Lung (tissue), 12 donors: ENCODE data around the gene NKAIN1. TPM values are rescaled to one million over a fixed set of nuclear protein-coding genes. Genes with fewer than 3 reads are reported as not detected.

Experiments
- ATAC-seq: fragments of 200-7000 bp; cut with Tn5 transposase; one replicate; pipeline ENCODE4 v1.9.1; 2020; ENCODE audit warnings: moderate number of reproducible peaks; ENCODE audit not compliant: insufficient read depth, low FRiP score
- DNase-seq, 3 donors: peaks; one replicate each; pipeline ENCODE4 v3.0.0-alpha.2; 2013 to 2017
- H3K27ac ChIP-seq, 2 donors: one replicate each; pipeline ENCODE4 v1.5.1; 2013; ENCODE audit warnings: mild to moderate bottlenecking in 2 of 2, moderate library complexity in 2 of 2, control low read depth in 1 of 2, inconsistent platforms in 1 of 2, low read depth in 1 of 2, low read length in 1 of 2
- H3K27me3 ChIP-seq, 3 donors: one replicate each; pipeline ENCODE4 v1.5.1; 2013; ENCODE audit warnings: low read length in 2 of 3; ENCODE audit not compliant: control insufficient read depth in 3 of 3, insufficient read depth in 3 of 3
- H3K36me3 ChIP-seq, 4 donors: one replicate each; pipeline ENCODE4 v1.5.1; 2013; ENCODE audit warnings: low read length in 4 of 4, mild to moderate bottlenecking in 1 of 4, moderate library complexity in 1 of 4; ENCODE audit not compliant: control insufficient read depth in 4 of 4, insufficient read depth in 4 of 4
- H3K4me1 ChIP-seq, 5 donors: one replicate each; pipeline ENCODE4 v1.5.1; 2013; ENCODE audit warnings: low read length in 5 of 5, mild to moderate bottlenecking in 2 of 5, moderate library complexity in 1 of 5; ENCODE audit not compliant: control insufficient read depth in 5 of 5, insufficient read depth in 5 of 5
- H3K4me3 ChIP-seq: one replicate; pipeline ENCODE4 v1.5.1; 2013; ENCODE audit warnings: mild to moderate bottlenecking, control low read depth, moderate library complexity
- H3K9ac ChIP-seq, 2 donors: one replicate each; pipeline ENCODE4 v1.5.1; 2013; ENCODE audit warnings: low read length in 2 of 2, control low read depth in 1 of 2; ENCODE audit not compliant: insufficient read depth in 1 of 2
- H3K9me3 ChIP-seq, 4 donors: one replicate each; pipeline ENCODE4 v1.5.1; 2013; ENCODE audit warnings: low read length in 3 of 4, mild to moderate bottlenecking in 1 of 4, moderate library complexity in 1 of 4; ENCODE audit not compliant: control insufficient read depth in 4 of 4, insufficient read depth in 3 of 4
- WGBS, 2 donors: extraction: QIAGEN DNeasy Blood & Tissue Kit; methylation state at CpG; one replicate each; pipeline ENCODE4 v1.1.7; 2013; 5-methylcytosine and 5-hydroxymethylcytosine counted together
- polyA plus RNA-seq, 2 donors: library from polyadenylated mRNA; stranded (reverse); fragments of 200-250 nt; gene quantifications; one replicate each; pipeline ENCODE4 v1.2.1, GENCODE V29; 2013
- total RNA-seq, 2 donors: library from RNA; depleted of rRNA in 1 of 2; stranded (reverse); fragments of >200 nt in 1 of 2; gene quantifications; one replicate each; pipeline ENCODE4 v1.2.1, GENCODE V29; 2014 to 2021
- TF ChIP-seq, protein P1 (sequence below): IDR thresholded peaks from 2 replicates; pipeline ENCODE4 v1.5.1; 2012; ENCODE audit warnings: mild to moderate bottlenecking; ENCODE audit errors: control extremely low read depth, extremely low read depth
- donor health status: control.
- donor health status: control.
- donor health status: Bipolar disorder and iron deficiency.
- donor health status: healthy.
- donor health status: DM: yes; HTN: yes; CAD: no.

The NKAIN1 gene
- total and polyA plus RNA-seq, 4 donors = 0.03 TPM; not detected in 3

DNA sequence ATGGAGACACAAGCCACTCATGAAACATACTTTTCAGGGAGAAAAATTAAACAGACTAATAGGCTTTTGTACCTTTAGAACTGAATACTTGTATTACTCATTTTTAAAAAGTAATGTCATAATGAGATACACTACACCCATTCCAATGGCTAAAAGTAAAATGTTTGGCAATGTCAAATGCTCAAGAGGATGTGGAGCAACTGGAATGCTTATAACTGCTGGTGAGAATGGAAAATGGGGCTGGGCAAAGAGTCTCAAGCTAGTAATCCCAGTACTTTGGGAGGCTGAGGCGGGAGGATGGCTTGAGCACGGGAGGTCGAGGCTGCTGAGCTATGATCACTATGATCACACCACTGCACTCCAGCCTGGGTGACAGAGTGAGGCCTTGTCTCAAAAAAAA is 86.3 kb downstream of the NKAIN1 start:
- H3K9me3 ChIP-seq = no peaks in the 10 kb centered on the region
- H3K36me3 ChIP-seq = no peaks in the 10 kb centered on the region
- 94 to 98% methylated on average over 3 of the region's 3 CpGs for WGBS, 2 donors
- no peak overlapping the region for H3K27ac ChIP-seq
- H3K4me1 ChIP-seq = peaks cover 0 to 13% (median 0%) of the 10 kb centered on the region in 5 donors
- TF ChIP-seq, protein P1, sequence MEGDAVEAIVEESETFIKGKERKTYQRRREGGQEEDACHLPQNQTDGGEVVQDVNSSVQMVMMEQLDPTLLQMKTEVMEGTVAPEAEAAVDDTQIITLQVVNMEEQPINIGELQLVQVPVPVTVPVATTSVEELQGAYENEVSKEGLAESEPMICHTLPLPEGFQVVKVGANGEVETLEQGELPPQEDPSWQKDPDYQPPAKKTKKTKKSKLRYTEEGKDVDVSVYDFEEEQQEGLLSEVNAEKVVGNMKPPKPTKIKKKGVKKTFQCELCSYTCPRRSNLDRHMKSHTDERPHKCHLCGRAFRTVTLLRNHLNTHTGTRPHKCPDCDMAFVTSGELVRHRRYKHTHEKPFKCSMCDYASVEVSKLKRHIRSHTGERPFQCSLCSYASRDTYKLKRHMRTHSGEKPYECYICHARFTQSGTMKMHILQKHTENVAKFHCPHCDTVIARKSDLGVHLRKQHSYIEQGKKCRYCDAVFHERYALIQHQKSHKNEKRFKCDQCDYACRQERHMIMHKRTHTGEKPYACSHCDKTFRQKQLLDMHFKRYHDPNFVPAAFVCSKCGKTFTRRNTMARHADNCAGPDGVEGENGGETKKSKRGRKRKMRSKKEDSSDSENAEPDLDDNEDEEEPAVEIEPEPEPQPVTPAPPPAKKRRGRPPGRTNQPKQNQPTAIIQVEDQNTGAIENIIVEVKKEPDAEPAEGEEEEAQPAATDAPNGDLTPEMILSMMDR = no peak
- DNase-seq (peak in 1 of 3 donors; percentile 14), ATAC-seq (no peak)
- no peak overlapping the region for H3K4me3 ChIP-seq
- H3K27me3 ChIP-seq = no peaks in the 10 kb centered on the region
- no peak overlapping the region for H3K9ac ChIP-seq

DNA sequence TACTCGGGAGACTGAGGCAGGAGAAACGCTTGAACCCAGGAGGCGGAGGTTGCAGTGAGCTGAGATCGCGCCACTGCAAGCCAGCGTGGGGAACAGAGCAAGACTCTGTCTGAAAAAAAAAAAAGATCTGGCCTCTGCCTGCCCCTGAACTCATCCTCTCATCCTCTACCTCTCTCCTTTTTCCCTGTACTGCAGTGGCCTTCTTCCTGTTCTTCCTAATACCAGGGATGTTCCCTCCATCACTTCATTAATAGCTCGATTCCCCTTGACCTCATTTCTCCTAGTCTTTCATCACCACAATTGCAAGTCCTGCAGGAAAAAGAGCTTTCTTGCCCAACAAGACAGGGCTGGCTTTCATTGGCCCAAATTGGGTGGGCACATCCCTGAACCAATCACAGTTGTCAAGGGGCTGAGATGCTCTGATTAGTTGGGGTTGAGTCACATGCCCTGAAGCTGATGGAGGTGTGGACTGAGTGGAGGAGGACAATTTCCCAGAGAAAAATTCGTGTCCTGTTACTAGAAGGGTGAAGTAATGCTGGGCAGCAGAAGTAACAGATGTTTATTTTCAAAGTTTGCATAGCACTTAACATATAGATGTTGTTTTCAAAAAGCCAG is 87.4 kb downstream of the NKAIN1 start:
- TF ChIP-seq, protein P1 = no peak
- no peaks in the 10 kb centered on the region for H3K36me3 ChIP-seq
- no peaks in the 10 kb centered on the region for H3K9me3 ChIP-seq
- H3K9ac ChIP-seq = peak overlapping the region in 1 of 2 donors; percentile 28
- H3K27me3 ChIP-seq = no peaks in the 10 kb centered on the region
- H3K27ac ChIP-seq = no peak overlapping the region
- WGBS, 2 donors = 72 to 76% methylated on average over 8 of the region's 8 CpGs
- no peak overlapping the region for H3K4me3 ChIP-seq
- DNase-seq (peak; percentile 74 to 91 (median 85)), ATAC-seq (no peak)
- peaks cover 0 to 13% (median 0%) of the 10 kb centered on the region in 5 donors for H3K4me1 ChIP-seq

DNA sequence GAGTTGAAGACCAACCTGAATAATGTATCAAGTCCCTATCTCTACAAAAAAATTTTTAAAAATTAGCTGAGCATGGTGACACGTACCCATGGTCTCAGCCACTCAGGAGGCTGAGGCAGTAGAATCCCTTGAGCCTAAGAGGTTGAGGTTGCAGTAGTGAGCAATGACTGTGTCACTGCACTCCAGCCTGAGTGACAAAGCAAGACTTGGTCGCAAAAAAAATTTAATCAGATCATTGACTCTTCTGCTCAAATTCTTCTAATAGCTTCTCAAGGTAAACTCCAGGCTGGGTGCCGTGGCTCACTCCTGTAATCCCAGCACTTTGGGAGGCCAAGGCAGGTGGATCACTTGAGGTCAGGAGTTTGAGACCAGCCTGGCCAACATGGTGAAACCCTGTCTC is 88.3 kb downstream of the NKAIN1 start:
- ATAC-seq = no peak
- Histone ChIP-seq H3K9me3 (no peaks in the 10 kb centered on the region), H3K4me3 (no peak overlapping the region), H3K9ac (no peak overlapping the region), H3K36me3 (no peaks in the 10 kb centered on the region), H3K27me3 (no peaks in the 10 kb centered on the region), H3K27ac (no peak overlapping the region), H3K4me1 (peaks cover 0 to 13% (median 0%) of the 10 kb centered on the region in 5 donors)
- TF ChIP-seq, protein P1 = no peak
- no peak for DNase-seq
- 95% methylated on average over 3 of the region's 3 CpGs for WGBS, 2 donors

DNA sequence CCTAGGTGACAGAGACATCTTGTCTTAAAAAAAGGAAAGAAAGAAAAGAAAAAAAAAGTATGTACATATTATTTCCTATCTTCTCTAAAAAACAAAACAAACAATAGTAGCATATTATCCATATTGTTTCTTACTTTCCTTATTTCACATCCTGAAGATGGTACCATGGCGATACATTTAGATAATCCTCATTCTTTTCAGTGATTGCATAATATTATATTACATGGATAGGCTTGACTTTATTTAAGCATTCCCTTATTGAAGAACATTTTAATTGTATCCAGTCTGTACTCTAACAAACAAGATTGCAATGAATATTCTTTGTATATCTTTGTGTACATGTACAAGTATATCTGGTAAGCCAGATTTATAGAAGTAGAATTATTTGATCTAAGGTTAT is 91.3 kb downstream of the NKAIN1 start:
- DNase-seq = no peak
- H3K4me1 ChIP-seq = peaks cover 0 to 9% (median 0%) of the 10 kb centered on the region in 5 donors
- no peaks in the 10 kb centered on the region for H3K36me3 ChIP-seq
- 92 to 98% methylated on average over 1 of the region's 1 CpG for WGBS, 2 donors
- H3K27ac ChIP-seq = no peak overlapping the region
- ATAC-seq = no peak
- no peak overlapping the region for H3K4me3 ChIP-seq
- no peaks in the 10 kb centered on the region for H3K9me3 ChIP-seq
- H3K9ac ChIP-seq = no peak overlapping the region
- TF ChIP-seq, protein P1 = no peak
- H3K27me3 ChIP-seq = no peaks in the 10 kb centered on the region
